ENCODE measurements around the gene NMS.

GRCh38 chr2:100518801-100519200, 48.5 kb downstream of the NMS start:
- TF ChIP-seq EZH2 (IDR thresholded peaks at IDR 0.05; ENCODE audit: borderline replicate concordance) (no peak), CTCF (IDR thresholded peaks at IDR 0.05; ENCODE audit: poor library complexity) (no peak)
